Measurements from ENCODE around the gene CCR7.

CCR7 gene

GRCh38 chr17:40528692-40529417, 36.4 kb downstream of the CCR7 start:
- DNase-seq (ENCODE audit: low read depth) = no peak
- no peak overlapping the region for H3K4me3 ChIP-seq (ENCODE audit: low read length)
- no peak for TF ChIP-seq CTCF (conservative IDR thresholded peaks at IDR 0.05; ENCODE audit: low read depth, low read length)

GRCh38 chr17:40526668-40527067, 38.6 kb downstream of the CCR7 start:
- DNase-seq (ENCODE audit: low read depth) = no peak
- no peak for TF ChIP-seq CTCF (conservative IDR thresholded peaks at IDR 0.05; ENCODE audit: low read depth, low read length)

GRCh38 chr17:40525294-40525693, 40.0 kb downstream of the CCR7 start:
- TF ChIP-seq CTCF (conservative IDR thresholded peaks at IDR 0.05; ENCODE audit: low read depth, low read length) = no peak

More at GRCh38 chr17:40526668-40527067, 38.6 kb downstream of the CCR7 start:
- H3K4me3 ChIP-seq (ENCODE audit: low read length) = no peak overlapping the region

GRCh38 chr17:40524243-40524965, 40.9 kb downstream of the CCR7 start:
- TF ChIP-seq CTCF (conservative IDR thresholded peaks at IDR 0.05; ENCODE audit: low read depth, low read length) = no peak

More at GRCh38 chr17:40525294-40525693, 40.0 kb downstream of the CCR7 start:
- H3K4me3 ChIP-seq (ENCODE audit: low read length) = no peak overlapping the region
- DNase-seq (ENCODE audit: low read depth) = no peak

GRCh38 chr17:40522961-40523310, 42.3 kb downstream of the CCR7 start:
- no peak for DNase-seq (ENCODE audit: low read depth)
- TF ChIP-seq CTCF (conservative IDR thresholded peaks at IDR 0.05; ENCODE audit: low read depth, low read length) = no peak
- no peak overlapping the region for H3K4me3 ChIP-seq (ENCODE audit: low read length)

More at GRCh38 chr17:40524243-40524965, 40.9 kb downstream of the CCR7 start:
- no peak for DNase-seq (ENCODE audit: low read depth)
- H3K4me3 ChIP-seq (ENCODE audit: low read length) = no peak overlapping the region

- no peak for DNase-seq (ENCODE audit: low read depth)
- no peak overlapping the region for H3K4me3 ChIP-seq (ENCODE audit: low read length)
- no peak for TF ChIP-seq CTCF (conservative IDR thresholded peaks at IDR 0.05; ENCODE audit: low read depth, low read length)
Measured at GRCh38 chr17:40522250-40522960, 42.9 kb downstream of the CCR7 start.
